Ectodermal cell (in vitro differentiated cells): Measurements from ENCODE around the gene CDRT4.

Source experiments
- H3K27ac ChIP-seq: 2 replicates; pipeline ENCODE4 v1.7.0; 2013; ENCODE audit warnings: mild to moderate bottlenecking, low read depth, low read length; ENCODE audit not compliant: insufficient read depth, poor library complexity, severe bottlenecking
- H3K27me3 ChIP-seq: 2 replicates; pipeline ENCODE4 v1.7.0; 2013; ENCODE audit warnings: mild to moderate bottlenecking, low read length; ENCODE audit not compliant: insufficient read depth, control insufficient read depth, poor library complexity, severe bottlenecking
- H3K36me3 ChIP-seq: one replicate; pipeline ENCODE4 v1.7.0; 2013; ENCODE audit warnings: low read length; ENCODE audit not compliant: control insufficient read depth, insufficient read depth
- H3K4me1 ChIP-seq: one replicate; pipeline ENCODE4 v1.7.0; 2013; ENCODE audit warnings: low read length; ENCODE audit not compliant: control insufficient read depth, insufficient read depth
- H3K4me3 ChIP-seq: 2 replicates; pipeline ENCODE4 v1.7.0; 2013; ENCODE audit warnings: low read depth, low read length, control low read depth; ENCODE audit not compliant: insufficient read depth
- H3K9me3 ChIP-seq: 2 replicates; pipeline ENCODE4 v1.7.0; 2013; ENCODE audit warnings: mild to moderate bottlenecking, low read length, moderate library complexity; ENCODE audit not compliant: control insufficient read depth
- WGBS, 2 experiments: methylation state at CpG; one replicate each; pipeline ENCODE4 v1.1.7; 2013; ENCODE audit warnings: missing lambda C conversion rate in 2 of 2; 5-methylcytosine and 5-hydroxymethylcytosine counted together

The CDRT4 gene

GRCh38 chr17:15462976-15463772 is 4.2 kb downstream of the CDRT4 start:
- Histone ChIP-seq H3K27me3 (no peaks in the 10 kb centered on the region), H3K4me3 (no peak overlapping the region), H3K36me3 (no peaks in the 10 kb centered on the region), H3K4me1 (no peaks in the 10 kb centered on the region), H3K27ac (no peak overlapping the region), H3K9me3 (no peaks in the 10 kb centered on the region)
- WGBS, 2 experiments: 83 to 84% methylated on average over 11 of the region's 11 CpGs

DNA sequence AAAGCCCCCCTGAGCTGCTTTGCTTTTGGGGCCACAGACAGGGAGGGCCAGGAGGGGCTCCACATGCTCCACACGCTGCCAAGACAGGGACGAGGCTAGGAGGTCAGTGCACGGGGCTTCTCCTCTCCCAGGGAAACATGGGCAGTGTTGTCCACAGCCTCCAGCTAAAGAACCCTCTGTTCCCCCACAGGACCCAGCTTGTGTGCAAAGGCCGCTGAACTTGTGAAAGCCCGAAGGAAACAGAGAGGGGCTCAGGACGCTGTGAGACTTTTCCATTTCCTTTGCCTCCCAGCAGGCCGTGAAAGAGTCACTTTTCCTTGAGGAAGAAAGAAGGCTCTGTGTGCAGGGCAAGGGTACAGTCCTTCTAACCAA is 9.7 kb downstream of the CDRT4 start:
- H3K36me3 ChIP-seq: no peaks in the 10 kb centered on the region
- 83 to 87% methylated on average over 7 of the region's 7 CpGs for WGBS, 2 experiments
- no peaks in the 10 kb centered on the region for H3K9me3 ChIP-seq
- H3K27ac ChIP-seq: peak overlapping the region; percentile 38
- H3K27me3 ChIP-seq: no peaks in the 10 kb centered on the region
- no peaks in the 10 kb centered on the region for H3K4me1 ChIP-seq
- H3K4me3 ChIP-seq: no peak overlapping the region

GRCh38 chr17:15456972-15457722 is 10.3 kb downstream of the CDRT4 start:
- H3K4me1 ChIP-seq: no peaks in the 10 kb centered on the region
- H3K36me3 ChIP-seq: no peaks in the 10 kb centered on the region
- H3K4me3 ChIP-seq: no peak overlapping the region
- H3K27ac ChIP-seq: peak overlapping the region; percentile 38
- WGBS, 2 experiments: 92 to 94% methylated on average over 16 of the region's 16 CpGs
- no peaks in the 10 kb centered on the region for H3K27me3 ChIP-seq
- no peaks in the 10 kb centered on the region for H3K9me3 ChIP-seq

DNA sequence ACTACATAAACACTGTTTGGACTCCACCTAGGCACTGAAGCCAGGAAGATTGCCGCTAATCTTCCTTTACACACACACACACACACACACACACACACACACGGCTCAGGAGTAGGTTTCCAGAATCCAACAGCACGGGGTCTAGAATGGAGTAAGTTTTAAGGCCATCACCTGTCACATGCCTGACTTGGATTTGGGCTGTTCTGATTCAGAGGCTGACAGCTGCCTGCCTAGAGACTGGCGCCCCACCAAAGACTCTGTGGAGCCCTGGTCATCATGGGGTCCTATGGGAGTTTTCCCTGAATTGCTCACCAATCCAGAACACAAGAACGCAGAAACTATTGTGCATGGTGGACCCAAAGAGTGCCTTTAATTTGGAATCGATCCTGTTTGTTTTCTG is 10.9 kb downstream of the CDRT4 start:
- Histone ChIP-seq H3K27ac (no peak overlapping the region), H3K4me3 (no peak overlapping the region), H3K36me3 (no peaks in the 10 kb centered on the region), H3K27me3 (no peaks in the 10 kb centered on the region), H3K4me1 (no peaks in the 10 kb centered on the region), H3K9me3 (no peaks in the 10 kb centered on the region)
- WGBS, 2 experiments: 91 to 96% methylated on average over 5 to 6 of the region's 6 CpGs

GRCh38 chr17:15454346-15454745 is 13.1 kb downstream of the CDRT4 start:
- Histone ChIP-seq H3K36me3 (no peaks in the 10 kb centered on the region), H3K4me3 (no peak overlapping the region), H3K27ac (no peak overlapping the region), H3K9me3 (no peaks in the 10 kb centered on the region), H3K4me1 (no peaks in the 10 kb centered on the region), H3K27me3 (no peaks in the 10 kb centered on the region)
- 90 to 91% methylated on average over 5 of the region's 5 CpGs for WGBS, 2 experiments

GRCh38 chr17:15453782-15454181 is 13.6 kb downstream of the CDRT4 start:
- Histone ChIP-seq H3K4me1 (no peaks in the 10 kb centered on the region), H3K36me3 (no peaks in the 10 kb centered on the region), H3K27ac (no peak overlapping the region), H3K27me3 (no peaks in the 10 kb centered on the region), H3K4me3 (no peak overlapping the region), H3K9me3 (no peaks in the 10 kb centered on the region)
- WGBS, 2 experiments: 92 to 98% methylated on average over 3 of the region's 3 CpGs

- Histone ChIP-seq H3K27me3 (no peaks in the 10 kb centered on the region), H3K36me3 (no peaks in the 10 kb centered on the region), H3K27ac (no peak overlapping the region), H3K9me3 (no peaks in the 10 kb centered on the region), H3K4me1 (no peaks in the 10 kb centered on the region), H3K4me3 (no peak overlapping the region)
- 92 to 94% methylated on average over 4 of the region's 4 CpGs for WGBS, 2 experiments
Observed at GRCh38 chr17:15453246-15453645, 14.2 kb downstream of the CDRT4 start.

DNA sequence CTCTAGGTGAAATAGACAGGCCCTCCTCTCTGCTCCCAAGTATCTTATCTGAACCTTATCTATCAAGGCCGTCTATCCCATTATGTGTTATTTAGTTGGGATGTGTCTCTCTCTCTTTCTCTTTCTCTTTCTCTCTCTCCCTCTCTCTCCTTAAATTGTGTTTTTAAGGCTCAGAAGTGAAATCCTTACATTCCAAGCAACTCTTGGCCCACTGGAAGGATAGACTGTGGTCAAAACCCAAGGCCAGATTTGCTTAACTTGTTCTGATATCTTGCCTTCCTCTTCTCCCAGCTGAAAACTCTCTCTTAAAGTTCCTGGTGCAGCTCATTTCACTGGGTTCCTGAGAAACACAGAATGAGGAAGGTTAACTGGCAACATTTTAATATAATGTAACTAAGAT is 14.7 kb downstream of the CDRT4 start:
- no peaks in the 10 kb centered on the region for H3K4me1 ChIP-seq
- no peaks in the 10 kb centered on the region for H3K36me3 ChIP-seq
- no peaks in the 10 kb centered on the region for H3K9me3 ChIP-seq
- no peak overlapping the region for H3K4me3 ChIP-seq
- no peaks in the 10 kb centered on the region for H3K27me3 ChIP-seq
- no peak overlapping the region for H3K27ac ChIP-seq
- 100% methylated on average over 1 of the region's 1 CpG; no CpG with 5 or more reads in 1 of the 2 experiments for whole genome bisulfite sequencing, 2 experiments

- Histone ChIP-seq H3K4me1 (no peaks in the 10 kb centered on the region), H3K4me3 (no peak overlapping the region), H3K27ac (no peak overlapping the region), H3K36me3 (no peaks in the 10 kb centered on the region), H3K27me3 (no peaks in the 10 kb centered on the region), H3K9me3 (no peaks in the 10 kb centered on the region)
- whole genome bisulfite sequencing, 2 experiments: 94% methylated on average over 3 of the region's 3 CpGs
Observed at GRCh38 chr17:15451680-15452079, 15.7 kb downstream of the CDRT4 start.

DNA sequence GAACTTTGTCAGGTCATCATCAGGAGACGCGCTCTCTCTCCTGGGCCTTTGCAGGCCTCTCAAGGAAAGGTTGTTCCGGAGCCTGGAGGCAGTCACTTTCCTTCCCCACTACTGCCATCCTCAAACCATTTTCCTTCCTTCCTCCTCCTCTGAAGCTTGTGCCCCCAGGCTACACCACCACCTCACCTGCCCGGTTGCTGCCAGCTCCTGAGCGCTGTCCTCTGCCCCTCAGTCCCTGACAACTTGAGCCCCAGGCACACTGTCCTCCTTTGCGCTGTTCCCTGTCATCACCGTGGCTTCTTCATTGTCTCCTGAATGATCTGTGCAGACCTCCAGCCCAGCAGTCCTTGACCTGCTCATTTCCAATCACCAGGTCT is 18.9 kb downstream of the CDRT4 start:
- Histone ChIP-seq H3K27me3 (no peaks in the 10 kb centered on the region), H3K4me3 (no peak overlapping the region), H3K9me3 (no peaks in the 10 kb centered on the region), H3K36me3 (no peaks in the 10 kb centered on the region), H3K4me1 (no peaks in the 10 kb centered on the region), H3K27ac (no peak overlapping the region)
- WGBS, 2 experiments: 93 to 94% methylated on average over 7 of the region's 7 CpGs
